Endothelial cell of umbilical vein (primary cell): ENCODE results near the gene FILIP1L. TPM values are rescaled to one million over a fixed set of nuclear protein-coding genes. Genes with fewer than 3 reads are reported as not detected.

Experiments
- BruUV-seq: library from RNA; stranded (reverse); fragments of 400-500 nt; replicated peaks from 2 replicates; lab custom pipeline; 2021; lab: Mats Ljungman, UMichigan
- CTCF ChIA-PET: fragments of 300-600, 350-600 bp; sonication (Branson Sonifier 250); formaldehyde crosslinking; loops from one replicate; lab custom pipeline; 2021; ENCODE audit warnings: antibody characterized with exemption, inconsistent platforms; lab: Charles Lee
- POLR2A ChIA-PET: fragments of 300-600, 350-600 bp; sonication (Branson Sonifier 250); formaldehyde crosslinking; loops from one replicate; lab custom pipeline; 2021; ENCODE audit warnings: antibody characterized with exemption, inconsistent platforms; lab: Charles Lee
- DNase-seq: peaks from one replicate; pipeline ENCODE4 v3.0.0-alpha.2; 2011; ENCODE audit warnings: low read depth, low spot score
- FAIRE-seq: peaks from 2 replicates; lab custom pipeline; 2011; peaks lifted over from hg19 to GRCh38; lab: Jason Lieb, UNC
- H2AFZ ChIP-seq: 2 replicates; pipeline ENCODE4 v1.6.0; 2012; ENCODE audit warnings: low read depth, low read length, control low read depth, inconsistent platforms
- H3K27ac ChIP-seq: 2 replicates; pipeline ENCODE4 v1.5.1; 2011; ENCODE audit warnings: low read depth, mild to moderate bottlenecking, control low read depth, low read length, moderate library complexity; ENCODE audit not compliant: insufficient read depth
- H3K27me3 ChIP-seq, 2 experiments: 2 replicates each; pipeline versions ENCODE4 v1.6.0 to v1.6.1; 2011; ENCODE audit warnings: low read length in 2 of 2, mixed read lengths in 1 of 2; ENCODE audit not compliant: control insufficient read depth in 2 of 2, insufficient read depth in 2 of 2
- H3K36me3 ChIP-seq, 2 experiments: 2 replicates in 1 of 2; 3 replicates in 1 of 2; pipeline ENCODE4 v1.5.1; 2011; ENCODE audit warnings: low read length in 2 of 2, mild to moderate bottlenecking in 1 of 2, moderate library complexity in 1 of 2; ENCODE audit not compliant: control insufficient read depth in 2 of 2, insufficient read depth in 2 of 2; ENCODE audit errors: extremely low read depth in 1 of 2
- H3K4me1 ChIP-seq: 3 replicates; pipeline ENCODE4 v1.5.1; 2011; ENCODE audit warnings: mild to moderate bottlenecking, low read length; ENCODE audit not compliant: control insufficient read depth, insufficient read depth; ENCODE audit errors: extremely low read depth
- H3K4me2 ChIP-seq: 2 replicates; pipeline ENCODE4 v1.6.1; 2011; ENCODE audit warnings: low read length, control low read depth, mixed read lengths; ENCODE audit not compliant: insufficient read depth
- H3K4me3 ChIP-seq, 3 experiments: fragments of 200-600 bp in 1 of 3; sonication (generic), shearing (Covaris generic) in 1 of 3; replicated peaks in 1 of 3; 2 replicates each; pipeline ENCODE4 v1.5.1; 2011 to 2016; ENCODE audit warnings: control low read depth in 3 of 3, low read length in 3 of 3, mild to moderate bottlenecking in 2 of 3, inconsistent platforms in 1 of 3, low read depth in 1 of 3, moderate library complexity in 1 of 3; ENCODE audit not compliant: insufficient read depth in 1 of 3
- H3K79me2 ChIP-seq: 2 replicates; pipeline ENCODE4 v1.6.0; 2012; ENCODE audit warnings: low read length, inconsistent platforms; ENCODE audit not compliant: control insufficient read depth, insufficient read depth
- H3K9ac ChIP-seq: replicated peaks from 2 replicates; pipeline ENCODE3; 2011; ENCODE audit warnings: low read length, control low read depth; ENCODE audit not compliant: insufficient read depth; ENCODE audit errors: extremely low read depth
- H3K9me1 ChIP-seq: replicated peaks from 3 replicates; pipeline ENCODE4 v1.6.0; 2011; ENCODE audit warnings: mild to moderate bottlenecking, low read length; ENCODE audit not compliant: control insufficient read depth, insufficient read depth; ENCODE audit errors: extremely low read depth
- H3K9me3 ChIP-seq: replicated peaks from 2 replicates; pipeline ENCODE4 v1.5.1; 2012; ENCODE audit warnings: low read length, inconsistent platforms; ENCODE audit not compliant: control insufficient read depth, insufficient read depth
- H4K20me1 ChIP-seq: replicated peaks from 2 replicates; pipeline ENCODE3; 2011; ENCODE audit warnings: mild to moderate bottlenecking, low read length; ENCODE audit not compliant: control insufficient read depth, insufficient read depth; ENCODE audit errors: extremely low read depth
- EZH2 ChIP-seq: IDR thresholded peaks from 2 replicates; pipeline ENCODE4 v1.6.1; 2012; ENCODE audit warnings: borderline replicate concordance, low read depth, mild to moderate bottlenecking, moderate library complexity, low read length, inconsistent platforms; ENCODE audit not compliant: severe bottlenecking
- FOS ChIP-seq: IDR thresholded peaks from 2 replicates; pipeline ENCODE4 v1.6.1; 2011; ENCODE audit warnings: mild to moderate bottlenecking, low read length, moderate library complexity, borderline replicate concordance; ENCODE audit not compliant: insufficient read depth
- GATA2 ChIP-seq: IDR thresholded peaks from 2 replicates; pipeline ENCODE4 v1.7.0; 2011; ENCODE audit warnings: low read depth, mild to moderate bottlenecking, moderate library complexity, mixed read lengths, low read length; ENCODE audit not compliant: insufficient read length, insufficient read depth
- JUN ChIP-seq: IDR thresholded peaks from 2 replicates; pipeline ENCODE4 v1.6.1; 2011; ENCODE audit warnings: borderline replicate concordance, low read depth; ENCODE audit not compliant: insufficient read length, insufficient read depth
- MYC ChIP-seq: IDR thresholded peaks from one replicate; pipeline ENCODE4 v1.6.1; 2011; ENCODE audit warnings: mild to moderate bottlenecking, low read depth, low read length
- POLR2A ChIP-seq: IDR thresholded peaks from 2 replicates; pipeline ENCODE4 v1.6.1; 2012; ENCODE audit warnings: low read depth, mild to moderate bottlenecking, control low read depth, low read length
- POLR2AphosphoS5 ChIP-seq: IDR thresholded peaks from 2 replicates; pipeline ENCODE4 v1.6.1; 2012; ENCODE audit warnings: low read depth, mild to moderate bottlenecking, control low read depth, low read length, moderate library complexity; ENCODE audit not compliant: insufficient read depth
- dilution Hi-C: fragments of 300-500 bp; cut with MboI; formaldehyde crosslinking; loops from one replicate; pipeline ENCODE4 v1.15.0; 2019; ENCODE audit warnings: low sequenced_read_pairs; ENCODE audit not compliant: extremely low pct_ligation_motif_present
- intact Hi-C: fragments of 100-400 bp; cut with micrococcal nuclease; formaldehyde crosslinking; loops from one replicate; pipeline ENCODE4 v1.10.0; 2022
- polyA plus RNA-seq, 4 experiments: library from polyadenylated mRNA; depleted of rRNA in 3 of 4; stranded (reverse) in 3 of 4; unstranded in 1 of 4; fragments of >200 nt; gene quantifications; 2 replicates each; pipeline versions ENCODE4 v1.2.1 to v1.2.3, GENCODE V29; 2011 to 2012; ENCODE audit warnings: missing spikeins in 1 of 4
- total RNA-seq: library from RNA; stranded (reverse); gene quantifications from 2 replicates; pipeline ENCODE4 v1.2.3, GENCODE V29; 2021
- TF ChIP-seq, protein P1 (sequence below), 2 donors: IDR thresholded peaks; 1 replicate in 1 of 2; 2 replicates in 1 of 2; pipeline ENCODE4 v1.5.1; 2011; ENCODE audit warnings: low read length in 2 of 2, mild to moderate bottlenecking in 2 of 2, moderate library complexity in 2 of 2, control low read depth in 1 of 2, inconsistent platforms in 1 of 2, low read depth in 1 of 2; ENCODE audit not compliant: insufficient read depth in 1 of 2; ENCODE audit errors: extremely low read depth in 1 of 2
- TF ChIP-seq, protein P2 (sequence below): IDR thresholded peaks from 2 replicates; pipeline ENCODE4 v1.6.1; 2011; ENCODE audit not compliant: insufficient read depth, insufficient read length

FILIP1L gene
- total and polyA plus RNA-seq, 2 donors (not counting 3 experiments of a cell fraction or from before 2014, with no cell fraction given), result 26.0 to 29.9 TPM

DNA sequence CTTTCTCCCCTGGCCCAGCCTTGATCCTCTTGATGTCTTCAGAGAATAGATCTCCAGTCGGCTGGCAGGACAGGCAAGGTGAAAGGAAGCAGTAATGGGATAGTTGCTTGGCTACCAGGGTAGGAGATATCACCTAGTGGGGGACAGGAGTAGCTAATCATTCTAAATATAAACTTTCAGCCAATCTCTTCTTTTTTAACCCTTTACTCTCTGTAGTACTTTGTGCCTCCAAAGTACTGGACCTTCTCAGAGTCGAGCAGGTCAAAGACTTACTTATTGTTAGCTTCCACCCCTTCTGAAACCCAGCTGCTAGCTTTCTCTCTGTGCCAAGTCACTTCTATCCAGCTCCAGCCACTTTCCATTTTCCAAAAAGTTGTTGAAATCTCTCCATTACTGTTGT lies 43.4 kb upstream of the FILIP1L start:
- Histone ChIP-seq H3K9me1 (no peaks in the 10 kb centered on the region), H3K27me3 (no peaks in the 10 kb centered on the region), H3K9me3 (peaks cover 5% of the 10 kb centered on the region), H3K79me2 (no peaks in the 10 kb centered on the region), H3K4me3 (no peak overlapping the region), H3K27ac (no peak overlapping the region), H3K9ac (no peak overlapping the region), H3K4me1 (peaks cover 41% of the 10 kb centered on the region), H4K20me1 (no peaks in the 10 kb centered on the region), H3K36me3 (no peaks in the 10 kb centered on the region), H2AFZ (no peak overlapping the region), H3K4me2 (no peak overlapping the region)
- no peak for FAIRE-seq
- BruUV-seq, result no TSS peak
- dilution Hi-C loops, result no loop called here
- TF ChIP-seq, protein P1, sequence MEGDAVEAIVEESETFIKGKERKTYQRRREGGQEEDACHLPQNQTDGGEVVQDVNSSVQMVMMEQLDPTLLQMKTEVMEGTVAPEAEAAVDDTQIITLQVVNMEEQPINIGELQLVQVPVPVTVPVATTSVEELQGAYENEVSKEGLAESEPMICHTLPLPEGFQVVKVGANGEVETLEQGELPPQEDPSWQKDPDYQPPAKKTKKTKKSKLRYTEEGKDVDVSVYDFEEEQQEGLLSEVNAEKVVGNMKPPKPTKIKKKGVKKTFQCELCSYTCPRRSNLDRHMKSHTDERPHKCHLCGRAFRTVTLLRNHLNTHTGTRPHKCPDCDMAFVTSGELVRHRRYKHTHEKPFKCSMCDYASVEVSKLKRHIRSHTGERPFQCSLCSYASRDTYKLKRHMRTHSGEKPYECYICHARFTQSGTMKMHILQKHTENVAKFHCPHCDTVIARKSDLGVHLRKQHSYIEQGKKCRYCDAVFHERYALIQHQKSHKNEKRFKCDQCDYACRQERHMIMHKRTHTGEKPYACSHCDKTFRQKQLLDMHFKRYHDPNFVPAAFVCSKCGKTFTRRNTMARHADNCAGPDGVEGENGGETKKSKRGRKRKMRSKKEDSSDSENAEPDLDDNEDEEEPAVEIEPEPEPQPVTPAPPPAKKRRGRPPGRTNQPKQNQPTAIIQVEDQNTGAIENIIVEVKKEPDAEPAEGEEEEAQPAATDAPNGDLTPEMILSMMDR (IDR thresholded peaks at IDR 0.05; ENCODE audit: extremely low read depth in 1 of 2, insufficient read depth in 1 of 2, low read depth in 1 of 2, low read length in 2 of 2), result no peak
- TF ChIP-seq EZH2, result no peak
- TF ChIP-seq, protein P2, sequence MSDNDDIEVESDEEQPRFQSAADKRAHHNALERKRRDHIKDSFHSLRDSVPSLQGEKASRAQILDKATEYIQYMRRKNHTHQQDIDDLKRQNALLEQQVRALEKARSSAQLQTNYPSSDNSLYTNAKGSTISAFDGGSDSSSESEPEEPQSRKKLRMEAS, result no peak
- TF ChIP-seq POLR2AphosphoS5, result no peak
- no peak for TF ChIP-seq MYC
- no peak for TF ChIP-seq FOS
- TF ChIP-seq POLR2A, result no peak
- TF ChIP-seq GATA2, result no peak
- no peak for TF ChIP-seq JUN
- intact Hi-C loops, result loop anchor here (5.0 kb wide), 3 partner anchors 65 to 285 kb away; no protein-coding TSS in a partner anchor
- ChIA-PET CTCF (interaction anchor here (2.7 to 3.0 kb wide), 2 partner anchors 89 to 96 kb away, joined by 15 to 23 read pairs; no protein-coding TSS in a partner anchor), POLR2A (no interaction called here)
- DNase-seq, result no peak
